Measurements from ENCODE around the gene NDUFV1. TPM values are rescaled to one million over a fixed set of nuclear protein-coding genes. Genes with fewer than 3 reads are reported as not detected.
"Not testable (repeated sequence)": the region's sequence is repeated elsewhere in the genome, so short reads cannot be mapped to it uniquely, and the experiment has no call there.

Gene NDUFV1
- polyA plus RNA-seq, 3 donors: 71.6 to 174 (median 72.1) TPM

DNA sequence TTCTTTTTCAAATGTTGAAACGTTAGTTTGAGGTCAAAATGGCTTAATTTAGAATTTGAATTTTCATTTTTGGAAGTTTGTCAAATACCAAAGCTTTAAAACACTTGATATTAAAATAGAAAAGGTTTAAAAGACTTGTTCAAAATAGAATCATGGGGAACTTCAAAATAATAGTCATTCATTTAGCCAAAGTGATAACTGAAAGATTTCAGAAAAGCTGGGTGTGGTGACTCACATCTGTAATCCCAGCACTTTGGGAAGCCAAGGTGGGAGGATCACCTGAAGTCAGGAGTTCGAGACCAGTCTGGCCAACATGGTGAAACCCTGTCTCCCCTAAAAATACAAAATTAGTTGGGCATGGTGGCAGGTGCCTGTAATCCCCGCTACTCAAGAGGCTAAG, 12.3 kb upstream of the NDUFV1 start:
- Mint-ChIP-seq H3K4me1 (peaks cover 14% of the 10 kb centered on the region), H3K9me3 (peaks cover 0 to 8% (median 2%) of the 10 kb centered on the region in 7 donors), H3K36me3 (peaks cover 4 to 9% of the 10 kb centered on the region in 2 donors), H3K27ac (no peak overlapping the region), H3K4me3 (no peak overlapping the region), H3K27me3 (ENCODE audit: low read depth in 3 of 3) (peaks cover 0 to 10% (median 4%) of the 10 kb centered on the region in 3 donors)
- no peaks in the 10 kb centered on the region for H3K9me3 ChIP-seq (replicated peaks in 1 of 2; ENCODE audit: control insufficient read depth in 1 of 2, insufficient read depth in 1 of 2, low read length in 2 of 2)
- TF ChIP-seq, protein P1, sequence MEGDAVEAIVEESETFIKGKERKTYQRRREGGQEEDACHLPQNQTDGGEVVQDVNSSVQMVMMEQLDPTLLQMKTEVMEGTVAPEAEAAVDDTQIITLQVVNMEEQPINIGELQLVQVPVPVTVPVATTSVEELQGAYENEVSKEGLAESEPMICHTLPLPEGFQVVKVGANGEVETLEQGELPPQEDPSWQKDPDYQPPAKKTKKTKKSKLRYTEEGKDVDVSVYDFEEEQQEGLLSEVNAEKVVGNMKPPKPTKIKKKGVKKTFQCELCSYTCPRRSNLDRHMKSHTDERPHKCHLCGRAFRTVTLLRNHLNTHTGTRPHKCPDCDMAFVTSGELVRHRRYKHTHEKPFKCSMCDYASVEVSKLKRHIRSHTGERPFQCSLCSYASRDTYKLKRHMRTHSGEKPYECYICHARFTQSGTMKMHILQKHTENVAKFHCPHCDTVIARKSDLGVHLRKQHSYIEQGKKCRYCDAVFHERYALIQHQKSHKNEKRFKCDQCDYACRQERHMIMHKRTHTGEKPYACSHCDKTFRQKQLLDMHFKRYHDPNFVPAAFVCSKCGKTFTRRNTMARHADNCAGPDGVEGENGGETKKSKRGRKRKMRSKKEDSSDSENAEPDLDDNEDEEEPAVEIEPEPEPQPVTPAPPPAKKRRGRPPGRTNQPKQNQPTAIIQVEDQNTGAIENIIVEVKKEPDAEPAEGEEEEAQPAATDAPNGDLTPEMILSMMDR (IDR thresholded peaks at IDR 0.05): no peak
- intact Hi-C loops (cut with micrococcal nuclease): no loop called here
- WGBS (ENCODE audit: insufficient coverage): 100% methylated on average over 1 of the region's 3 CpGs
- H4K20me1 ChIP-seq (ENCODE audit: insufficient read depth, low read length): no peaks in the 10 kb centered on the region
- H3K27me3 ChIP-seq (ENCODE audit: control insufficient read depth in 2 of 2, insufficient read depth in 2 of 2, low read length in 2 of 2): no peaks in the 10 kb centered on the region
- no peak overlapping the region for H3K9ac ChIP-seq (ENCODE audit: insufficient read depth, low read length, poor library complexity, severe bottlenecking)
- H3K79me2 ChIP-seq (ENCODE audit: insufficient read depth, low read length): no peaks in the 10 kb centered on the region
- no peak overlapping the region for H2AFZ ChIP-seq (ENCODE audit: insufficient read depth, low read depth, low read length, poor library complexity, severe bottlenecking)
- no peak overlapping the region for H3K4me2 ChIP-seq (replicated peaks; ENCODE audit: extremely low read depth, low read length, poor library complexity, severe bottlenecking)
- H3K27ac ChIP-seq (ENCODE audit: low read depth in 1 of 2, low read length in 2 of 2): no peak overlapping the region
- peaks cover 16 to 17% of the 10 kb centered on the region in 2 donors for H3K4me1 ChIP-seq (ENCODE audit: control insufficient read depth in 1 of 2, insufficient read depth in 2 of 2, low read length in 2 of 2)
- no peak for DNase-seq
- H3K4me3 ChIP-seq (replicated peaks in 1 of 3; ENCODE audit: low read depth in 2 of 3, low read length in 3 of 3): no peak overlapping the region
- peaks cover 0 to 3% of the 10 kb centered on the region in 2 donors for H3K36me3 ChIP-seq (replicated peaks in 1 of 2; ENCODE audit: control insufficient read depth in 1 of 2, insufficient read depth in 2 of 2, low read length in 2 of 2)

DNA sequence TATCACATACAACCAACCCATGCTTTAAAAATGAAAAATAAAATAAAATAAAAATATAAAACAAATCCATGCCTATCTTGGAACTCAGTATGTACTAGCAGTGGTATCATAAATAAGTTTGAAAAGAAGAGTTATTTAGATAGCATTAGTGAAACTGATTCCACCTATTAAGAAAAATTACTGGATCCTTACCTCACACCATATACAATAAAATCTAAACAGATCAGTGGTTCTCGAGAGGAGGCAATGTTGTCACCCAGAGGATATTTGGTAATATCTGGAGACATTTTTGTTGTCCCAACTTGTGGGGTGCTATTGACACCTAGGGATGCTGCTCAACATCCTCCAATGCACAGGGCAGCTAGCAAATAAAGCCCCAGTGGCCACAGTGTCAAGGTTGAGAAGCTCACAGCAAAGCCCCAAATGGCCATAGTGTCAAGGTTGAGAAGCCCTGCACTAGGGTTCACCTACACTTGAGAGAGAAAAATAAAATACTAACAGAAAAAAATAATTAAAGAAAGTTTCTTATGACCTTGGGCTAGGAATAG, 9.9 kb upstream of the NDUFV1 start:
- Histone ChIP-seq H3K79me2 (ENCODE audit: insufficient read depth, low read length) (no peaks in the 10 kb centered on the region), H2AFZ (ENCODE audit: insufficient read depth, low read depth, low read length, poor library complexity, severe bottlenecking) (no peak overlapping the region), H3K27me3 (ENCODE audit: control insufficient read depth in 2 of 2, insufficient read depth in 2 of 2, low read length in 2 of 2) (peaks cover 0 to 7% of the 10 kb centered on the region in 2 donors), H3K9me3 (replicated peaks in 1 of 2; ENCODE audit: control insufficient read depth in 1 of 2, insufficient read depth in 1 of 2, low read length in 2 of 2) (no peaks in the 10 kb centered on the region), H3K27ac (ENCODE audit: low read depth in 1 of 2, low read length in 2 of 2) (no peak overlapping the region), H3K4me2 (replicated peaks; ENCODE audit: extremely low read depth, low read length, poor library complexity, severe bottlenecking) (no peak overlapping the region), H4K20me1 (ENCODE audit: insufficient read depth, low read length) (no peaks in the 10 kb centered on the region), H3K4me1 (ENCODE audit: control insufficient read depth in 1 of 2, insufficient read depth in 2 of 2, low read length in 2 of 2) (peaks cover 17 to 20% of the 10 kb centered on the region in 2 donors), H3K4me3 (replicated peaks in 1 of 3; ENCODE audit: low read depth in 2 of 3, low read length in 3 of 3) (no peak overlapping the region), H3K36me3 (replicated peaks in 1 of 2; ENCODE audit: control insufficient read depth in 1 of 2, insufficient read depth in 2 of 2, low read length in 2 of 2) (no peaks in the 10 kb centered on the region), H3K9ac (ENCODE audit: insufficient read depth, low read length, poor library complexity, severe bottlenecking) (no peak overlapping the region)
- no peak for DNase-seq
- Mint-ChIP-seq H3K9me3 (peaks cover 0 to 8% (median 2%) of the 10 kb centered on the region in 7 donors), H3K4me1 (peaks cover 26% of the 10 kb centered on the region), H3K4me3 (no peak overlapping the region), H3K36me3 (no peaks in the 10 kb centered on the region), H3K27ac (no peak overlapping the region), H3K27me3 (ENCODE audit: low read depth in 3 of 3) (peaks cover 8 to 25% (median 11%) of the 10 kb centered on the region in 3 donors)
- TF ChIP-seq, protein P1 (IDR thresholded peaks at IDR 0.05): no peak
- no CpG with 5 or more reads among the region's 1 CpG for WGBS (ENCODE audit: insufficient coverage)
- intact Hi-C loops (cut with micrococcal nuclease): no loop called here

- H3K9me3 Mint-ChIP-seq; H3K36me3 ChIP-seq (replicated peaks in 1 of 2; ENCODE audit: control insufficient read depth in 1 of 2, insufficient read depth in 2 of 2, low read length in 2 of 2); H3K4me3 ChIP-seq (replicated peaks in 1 of 3; ENCODE audit: low read depth in 2 of 3, low read length in 3 of 3); H3K27ac ChIP-seq (ENCODE audit: low read depth in 1 of 2, low read length in 2 of 2); intact Hi-C loops (cut with micrococcal nuclease); H3K27ac Mint-ChIP-seq; DNase-seq; H3K36me3 Mint-ChIP-seq; H4K20me1 ChIP-seq (ENCODE audit: insufficient read depth, low read length); H3K4me2 ChIP-seq (replicated peaks; ENCODE audit: extremely low read depth, low read length, poor library complexity, severe bottlenecking); H2AFZ ChIP-seq (ENCODE audit: insufficient read depth, low read depth, low read length, poor library complexity, severe bottlenecking); H3K4me3 Mint-ChIP-seq; H3K9me3 ChIP-seq (replicated peaks in 1 of 2; ENCODE audit: control insufficient read depth in 1 of 2, insufficient read depth in 1 of 2, low read length in 2 of 2); H3K79me2 ChIP-seq (ENCODE audit: insufficient read depth, low read length); H3K27me3 ChIP-seq (ENCODE audit: control insufficient read depth in 2 of 2, insufficient read depth in 2 of 2, low read length in 2 of 2); H3K9ac ChIP-seq (ENCODE audit: insufficient read depth, low read length, poor library complexity, severe bottlenecking): not testable (repeated sequence)
- H3K4me1 ChIP-seq (ENCODE audit: control insufficient read depth in 1 of 2, insufficient read depth in 2 of 2, low read length in 2 of 2): peaks cover 11 to 14% of the 10 kb centered on the region in 2 donors
- peaks cover 8 to 27% (median 11%) of the 10 kb centered on the region in 3 donors for H3K27me3 Mint-ChIP-seq (ENCODE audit: low read depth in 3 of 3)
- WGBS (ENCODE audit: insufficient coverage): no CpG with 5 or more reads among the region's 3 CpGs
- peaks cover 20% of the 10 kb centered on the region for H3K4me1 Mint-ChIP-seq
Observed at GRCh38 chr11:67597458-67597857, 9.3 kb upstream of the NDUFV1 start.
